Activated CD4-positive, CD25-positive, alpha-beta regulatory T cell treated with anti-CD3 and anti-CD28 coated beads, Interleukin-2, amount 50 U/mL, for 72 hours (primary cell): ENCODE results near the gene GRHL1.

Source experiments
- DNase-seq: peaks from one replicate; pipeline ENCODE4 v3.0.0; 2021

Gene GRHL1

GRCh38 chr2:9995059-9995458 lies 43.6 kb downstream of the GRHL1 start:
- no peak for DNase-seq

GRCh38 chr2:9996321-9996720 lies 44.8 kb downstream of the GRHL1 start:
- no peak for DNase-seq

- no peak for DNase-seq
Observed at GRCh38 chr2:9997936-9998335, 46.4 kb downstream of the GRHL1 start.

- no peak for DNase-seq
Observed at GRCh38 chr2:9998916-9999654, 47.6 kb downstream of the GRHL1 start.

- DNase-seq: no peak
Observed at GRCh38 chr2:9999693-10000092, 48.2 kb downstream of the GRHL1 start.

- no peak for DNase-seq
Observed at GRCh38 chr2:10000541-10000940, 49.0 kb downstream of the GRHL1 start.

- DNase-seq: no peak
Observed at GRCh38 chr2:10001586-10001985, 50.1 kb downstream of the GRHL1 start.

GRCh38 chr2:10002109-10002508 lies 50.6 kb downstream of the GRHL1 start:
- DNase-seq: no peak

- no peak for DNase-seq
Observed at GRCh38 chr2:10002681-10003080, 51.2 kb downstream of the GRHL1 start.

- no peak for DNase-seq
Observed at GRCh38 chr2:10003206-10004125, 52.0 kb downstream of the GRHL1 start.

GRCh38 chr2:10004401-10004800 lies 52.9 kb downstream of the GRHL1 start:
- no peak for DNase-seq

GRCh38 chr2:10004836-10005235 lies 53.3 kb downstream of the GRHL1 start:
- DNase-seq: no peak

GRCh38 chr2:10005461-10006235 lies 54.2 kb downstream of the GRHL1 start:
- DNase-seq: no peak

GRCh38 chr2:10006236-10007161 lies 55.0 kb downstream of the GRHL1 start:
- no peak for DNase-seq

GRCh38 chr2:10007435-10007834 lies 55.9 kb downstream of the GRHL1 start:
- DNase-seq: no peak

- no peak for DNase-seq
Observed at GRCh38 chr2:10007921-10008808, 56.7 kb downstream of the GRHL1 start.

- no peak for DNase-seq
Observed at GRCh38 chr2:10008809-10009176, 57.3 kb downstream of the GRHL1 start.

GRCh38 chr2:10009271-10009810 lies 57.8 kb downstream of the GRHL1 start:
- DNase-seq: no peak

- DNase-seq: no peak
Observed at GRCh38 chr2:10009811-10010781, 58.6 kb downstream of the GRHL1 start.
